H1 (cell line): ENCODE data around the gene HRH1. TPM values are rescaled to one million over a fixed set of nuclear protein-coding genes. Genes with fewer than 3 reads are reported as not detected.

Source experiments
- CTCF ChIA-PET: fragments of 300-600 bp; sonication (Branson Sonifier 250); formaldehyde crosslinking; loops from one replicate; lab custom pipeline; 2021; ENCODE audit not compliant: partially characterized antibody; lab: Charles Lee
- POLR2A ChIA-PET: fragments of 300-600 bp; sonication (Branson Sonifier 250); formaldehyde crosslinking; loops from one replicate; lab custom pipeline; 2021; ENCODE audit warnings: inconsistent platforms; ENCODE audit not compliant: partially characterized antibody; lab: Charles Lee
- DNase-seq, 2 experiments: peaks; one replicate each; pipeline versions ENCODE4 v3.0.0 to v3.0.0-alpha.2; 2010 to 2022; ENCODE audit warnings: low spot score in 2 of 2, low read depth in 1 of 2, mixed read lengths in 1 of 2
- FAIRE-seq: peaks from 2 replicates; lab custom pipeline; 2011; peaks lifted over from hg19 to GRCh38; lab: Jason Lieb, UNC
- H2AFZ ChIP-seq: 2 replicates; pipeline ENCODE4 v1.8.1; 2012; ENCODE audit warnings: low read length, inconsistent platforms
- H2AK5ac ChIP-seq: 2 replicates; pipeline ENCODE4 v1.6.1; 2013; ENCODE audit warnings: low read depth, low read length
- H2BK120ac ChIP-seq: replicated peaks from 2 replicates; pipeline ENCODE3; 2013; ENCODE audit warnings: low read depth, low read length, inconsistent platforms
- H2BK12ac ChIP-seq: 2 replicates; pipeline ENCODE4 v1.6.1; 2013; ENCODE audit warnings: low read depth, low read length
- H2BK15ac ChIP-seq: 2 replicates; pipeline ENCODE4 v1.6.1; 2013; ENCODE audit warnings: low read length
- H2BK20ac ChIP-seq: 2 replicates; pipeline ENCODE4 v1.6.1; 2013; ENCODE audit warnings: low read length
- H2BK5ac ChIP-seq: 2 replicates; pipeline ENCODE4 v1.6.1; 2013; ENCODE audit warnings: low read depth, low read length
- H3K14ac ChIP-seq: 2 replicates; pipeline ENCODE4 v1.6.1; 2013; ENCODE audit warnings: inconsistent platforms; ENCODE audit not compliant: insufficient read length
- H3K18ac ChIP-seq: 2 replicates; pipeline ENCODE4 v1.6.1; 2013; ENCODE audit warnings: low read length; ENCODE audit errors: extremely low read depth
- H3K23ac ChIP-seq: 2 replicates; pipeline ENCODE4 v1.6.1; 2013; ENCODE audit warnings: inconsistent platforms; ENCODE audit not compliant: insufficient read length
- H3K23me2 ChIP-seq: 2 replicates; pipeline ENCODE4 v1.6.1; 2013; ENCODE audit warnings: low read depth, low read length
- H3K27ac ChIP-seq: 2 replicates; pipeline ENCODE4 v1.6.1; 2011; ENCODE audit warnings: low read depth, low read length, inconsistent platforms
- H3K27me3 ChIP-seq, 4 experiments: replicated peaks in 1 of 4; 1 replicate in 1 of 4; 2 replicates in 3 of 4; pipeline versions ENCODE4 v1.6.1 to v1.8.1; 2011 to 2013; ENCODE audit warnings: low read length in 3 of 4, mild to moderate bottlenecking in 3 of 4, inconsistent platforms in 2 of 4, mixed read lengths in 2 of 4, moderate library complexity in 1 of 4; ENCODE audit not compliant: control insufficient read depth in 3 of 4, insufficient read depth in 3 of 4; ENCODE audit errors: extremely low read depth in 1 of 4
- H3K36me3 ChIP-seq, 4 experiments: 2 replicates each; pipeline versions ENCODE4 v1.6.1 to v1.8.1; 2011 to 2013; ENCODE audit warnings: mild to moderate bottlenecking in 4 of 4, low read length in 3 of 4, moderate library complexity in 2 of 4, control low read depth in 1 of 4, inconsistent platforms in 1 of 4; ENCODE audit not compliant: insufficient read depth in 4 of 4, control insufficient read depth in 2 of 4
- H3K4ac ChIP-seq: replicated peaks from 2 replicates; pipeline ENCODE3; 2013; ENCODE audit warnings: low read length, low read depth, mixed read lengths, inconsistent platforms; ENCODE audit not compliant: insufficient read length
- H3K4me1 ChIP-seq, 4 experiments: replicated peaks in 1 of 4; 1 replicate in 1 of 4; 2 replicates in 3 of 4; pipeline versions ENCODE4 v1.6.1 to v1.8.1; 2011 to 2013; ENCODE audit warnings: low read length in 3 of 4, inconsistent platforms in 2 of 4, mixed read lengths in 1 of 4; ENCODE audit not compliant: insufficient read depth in 4 of 4, control insufficient read depth in 3 of 4
- H3K4me2 ChIP-seq, 2 experiments: 2 replicates each; pipeline versions ENCODE4 v1.6.1 to v1.8.1; 2011 to 2013; ENCODE audit warnings: low read depth in 2 of 2, low read length in 2 of 2, control low read depth in 1 of 2, inconsistent platforms in 1 of 2, mild to moderate bottlenecking in 1 of 2; ENCODE audit not compliant: insufficient read depth in 1 of 2
- H3K4me3 ChIP-seq, 4 experiments: fragments of 200-600, 300-600 bp in 1 of 4; sonication (generic), shearing (Covaris generic), sonication (Bioruptor Twin) in 1 of 4; 2 replicates each; pipeline versions ENCODE4 v1.5.1 to v1.8.1; 2011 to 2016; ENCODE audit warnings: low read length in 4 of 4, low read depth in 3 of 4, control low read depth in 2 of 4, inconsistent platforms in 2 of 4, mild to moderate bottlenecking in 2 of 4, mixed read lengths in 1 of 4, moderate library complexity in 1 of 4; ENCODE audit not compliant: insufficient read depth in 2 of 4; ENCODE audit errors: extremely low read depth in 1 of 4
- H3K56ac ChIP-seq: replicated peaks from 2 replicates; pipeline ENCODE3; 2013; ENCODE audit warnings: low read depth, mild to moderate bottlenecking, mixed read lengths, low read length, inconsistent platforms; ENCODE audit not compliant: insufficient read length
- H3K79me1 ChIP-seq: 2 replicates; pipeline ENCODE4 v1.6.1; 2013; ENCODE audit warnings: low read depth, low read length, control low read depth
- H3K79me2 ChIP-seq, 2 experiments: 2 replicates each; pipeline versions ENCODE4 v1.6.1 to v1.8.1; 2012 to 2013; ENCODE audit warnings: low read length in 2 of 2, mild to moderate bottlenecking in 2 of 2, inconsistent platforms in 1 of 2; ENCODE audit not compliant: insufficient read depth in 2 of 2, control insufficient read depth in 1 of 2
- H3K9ac ChIP-seq, 4 experiments: replicated peaks in 1 of 4; 1 replicate in 1 of 4; 2 replicates in 3 of 4; pipeline versions ENCODE4 v1.6.1 to v1.8.1; 2011 to 2013; ENCODE audit warnings: low read depth in 3 of 4, low read length in 3 of 4, control low read depth in 2 of 4, mild to moderate bottlenecking in 2 of 4, moderate library complexity in 2 of 4, inconsistent platforms in 1 of 4; ENCODE audit errors: extremely low read depth in 1 of 4
- H3K9me3 ChIP-seq, 2 experiments: 2 replicates each; pipeline versions ENCODE4 v1.6.1 to v1.8.1; 2012 to 2013; ENCODE audit warnings: mild to moderate bottlenecking in 2 of 2, moderate library complexity in 2 of 2, control low read depth in 1 of 2, inconsistent platforms in 1 of 2, low read depth in 1 of 2, low read length in 1 of 2, mixed read lengths in 1 of 2; ENCODE audit not compliant: insufficient read depth in 2 of 2
- H4K20me1 ChIP-seq, 2 experiments: replicated peaks in 1 of 2; 2 replicates each; pipeline versions ENCODE3 to v1.8.1; 2011 to 2013; ENCODE audit warnings: inconsistent platforms in 2 of 2, low read length in 2 of 2, mild to moderate bottlenecking in 1 of 2; ENCODE audit not compliant: insufficient read depth in 2 of 2, control insufficient read depth in 1 of 2
- H4K5ac ChIP-seq: 2 replicates; pipeline ENCODE4 v1.6.1; 2013; ENCODE audit warnings: low read length, low read depth, mixed read lengths, inconsistent platforms; ENCODE audit not compliant: insufficient read length
- H4K8ac ChIP-seq: 2 replicates; pipeline ENCODE4 v1.8.0; 2013; ENCODE audit warnings: mild to moderate bottlenecking, moderate library complexity, low read length, inconsistent platforms; ENCODE audit not compliant: insufficient read depth; ENCODE audit errors: extremely low read depth
- H4K91ac ChIP-seq: replicated peaks from 2 replicates; pipeline ENCODE3; 2013; ENCODE audit warnings: low read length, mixed read lengths, inconsistent platforms; ENCODE audit not compliant: insufficient read length
- BCL11A ChIP-seq, 2 experiments: IDR thresholded peaks; one replicate each; pipeline ENCODE4 v1.6.1; 2011; ENCODE audit warnings: low read depth in 2 of 2, low read length in 2 of 2, mild to moderate bottlenecking in 2 of 2
- CTBP2 ChIP-seq: IDR thresholded peaks from 2 replicates; pipeline ENCODE4 v1.7.0; 2011; ENCODE audit warnings: borderline replicate concordance, mild to moderate bottlenecking, moderate library complexity, mixed read lengths, low read length; ENCODE audit not compliant: insufficient read depth, insufficient read length
- KDM1A ChIP-seq: fragments of 200-600, 300-600 bp; sonication (generic); IDR thresholded peaks from 2 replicates; pipeline ENCODE4 v1.7.1; 2016; ENCODE audit warnings: mild to moderate bottlenecking, low read length, borderline replicate concordance
- MAFK ChIP-seq: IDR thresholded peaks from 2 replicates; pipeline ENCODE4 v1.6.1; 2012; ENCODE audit warnings: low read depth, mild to moderate bottlenecking, improper control_type of control experiment, low read length
- NANOG ChIP-seq: IDR thresholded peaks from 2 replicates; pipeline ENCODE4 v1.6.1; 2011; ENCODE audit warnings: low read length, low read depth, mild to moderate bottlenecking, inconsistent platforms; ENCODE audit not compliant: insufficient read depth, poor library complexity, severe bottlenecking
- RBBP5 ChIP-seq: IDR thresholded peaks from 2 replicates; pipeline ENCODE4 v1.7.1; 2012; ENCODE audit warnings: low read depth, mild to moderate bottlenecking, inconsistent platforms, low read length, moderate library complexity, borderline replicate concordance
- SP1 ChIP-seq: IDR thresholded peaks from 2 replicates; pipeline ENCODE4 v1.6.1; 2011; ENCODE audit warnings: low read depth, low read length
- SUZ12 ChIP-seq: fragments of 200-600 bp; sonication (generic); IDR thresholded peaks from 2 replicates; pipeline ENCODE4 v1.6.1; 2012; ENCODE audit warnings: mild to moderate bottlenecking, inconsistent platforms, low read length, moderate library complexity, mixed read lengths
- WGBS, 2 experiments: shearing (Covaris generic) in 1 of 2; methylation state at CpG; one replicate each; pipeline versions ENCODE4 v1.1.6 to v1.1.7; 2013 to 2015; ENCODE audit warnings: low lambda C conversion rate in 2 of 2, mixed read lengths in 2 of 2, inconsistent platforms in 1 of 2, low coverage in 1 of 2, missing lambda C conversion rate in 1 of 2; ENCODE audit not compliant: insufficient replicate concordance in 2 of 2, insufficient coverage in 1 of 2, insufficient read length in 1 of 2; ENCODE audit errors: extremely low coverage in 1 of 2, missing lambda C conversion rate in 1 of 2; 5-methylcytosine and 5-hydroxymethylcytosine counted together
- polyA plus RNA-seq, 7 experiments: library from polyadenylated mRNA; depleted of rRNA in 3 of 7; stranded (reverse) in 5 of 7; unstranded in 2 of 7; fragments of >200 nt in 5 of 7; fragments of 200-250 nt in 2 of 7; gene quantifications; 1 replicate in 5 of 7; 2 replicates in 1 of 7; 4 replicates in 1 of 7; pipeline versions ENCODE4 v1.2.1 to v1.2.3, GENCODE V29; 2011 to 2013; ENCODE audit warnings: missing spikeins in 2 of 7, mixed read lengths in 2 of 7
- total RNA-seq: library from RNA; stranded (reverse); fragmentation: NEBNext Ultra II Directional; extraction: Animal tissue kit (Norgen Biotek cat#: 25700); gene quantifications from 2 replicates; pipeline ENCODE4 v1.2.1, GENCODE V29; 2021
- TF ChIP-seq, protein P1 (sequence below): IDR thresholded peaks from 2 replicates; pipeline ENCODE4 v1.6.1; 2011; ENCODE audit warnings: low read length, improper control_type of control experiment

HRH1 gene
- total and polyA plus RNA-seq, 2 of the 8 experiments (the other 6 are each of a cell fraction or from before 2014, with no cell fraction given): 0.11 TPM; not detected in 1

DNA sequence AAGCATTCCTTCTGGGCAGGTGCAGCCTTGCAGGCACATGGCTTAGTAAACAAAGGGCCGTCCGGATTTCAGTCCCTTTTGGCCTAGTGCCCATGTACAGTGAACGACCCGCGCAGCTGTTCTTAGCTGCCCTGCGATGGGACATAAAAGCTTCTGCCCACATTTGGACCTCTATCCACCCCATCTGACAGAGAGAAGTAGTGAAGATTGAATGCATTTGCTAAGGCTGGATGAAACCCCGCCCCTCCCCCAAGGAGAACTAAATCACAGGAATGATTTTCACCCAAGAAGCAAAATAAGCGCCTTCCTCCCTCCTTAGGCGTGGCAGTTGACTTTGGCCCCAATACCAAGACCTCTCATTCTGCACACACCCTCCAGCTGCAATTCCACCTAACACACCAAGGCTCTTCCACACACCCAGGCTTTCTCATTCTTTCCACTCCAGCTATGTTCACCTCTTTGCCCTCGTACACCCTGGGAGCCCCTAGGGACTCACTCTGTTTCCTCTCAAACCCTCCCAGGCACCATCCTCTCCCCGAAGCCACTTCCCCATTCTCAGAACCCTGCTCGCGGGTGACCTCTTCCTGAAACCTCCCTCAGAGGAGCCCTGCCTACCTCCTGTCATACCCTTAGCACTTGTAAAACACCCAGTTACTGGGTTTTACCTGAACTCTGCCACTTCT lies 14.1 kb upstream of the HRH1 start:
- H3K18ac ChIP-seq: no peak overlapping the region
- no peak overlapping the region for H2BK12ac ChIP-seq
- WGBS, 2 experiments: 83% methylated on average over 13 of the region's 13 CpGs; no CpG with 5 or more reads in 1 of the 2 experiments
- H3K79me2 ChIP-seq: no peaks in the 10 kb centered on the region
- no peak overlapping the region for H3K56ac ChIP-seq
- H4K5ac ChIP-seq: no peak overlapping the region
- no peaks in the 10 kb centered on the region; a peak in 1 of 7 replicates for H3K27me3 ChIP-seq
- no peaks in the 10 kb centered on the region; a peak in 1 of 7 replicates for H3K4me1 ChIP-seq
- no peak overlapping the region for H3K27ac ChIP-seq
- H3K4me3 ChIP-seq: no peak overlapping the region
- no peak for DNase-seq
- H2AFZ ChIP-seq: no peak overlapping the region
- H2AK5ac ChIP-seq: no peak overlapping the region
- H4K20me1 ChIP-seq: no peaks in the 10 kb centered on the region
- H3K4me2 ChIP-seq: no peak overlapping the region
- POLR2A ChIA-PET: no interaction called here
- TF ChIP-seq SUZ12 (no peak), NANOG (no peak), SP1 (no peak), CTBP2 (no peak), MAFK (no peak), KDM1A (no peak), BCL11A (IDR thresholded peaks at IDR 0.05; ENCODE audit: low read depth in 2 of 2, low read length in 2 of 2) (no peak), RBBP5 (no peak)
- TF ChIP-seq, protein P1, sequence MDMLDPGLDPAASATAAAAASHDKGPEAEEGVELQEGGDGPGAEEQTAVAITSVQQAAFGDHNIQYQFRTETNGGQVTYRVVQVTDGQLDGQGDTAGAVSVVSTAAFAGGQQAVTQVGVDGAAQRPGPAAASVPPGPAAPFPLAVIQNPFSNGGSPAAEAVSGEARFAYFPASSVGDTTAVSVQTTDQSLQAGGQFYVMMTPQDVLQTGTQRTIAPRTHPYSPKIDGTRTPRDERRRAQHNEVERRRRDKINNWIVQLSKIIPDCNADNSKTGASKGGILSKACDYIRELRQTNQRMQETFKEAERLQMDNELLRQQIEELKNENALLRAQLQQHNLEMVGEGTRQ: no peak
- H4K91ac ChIP-seq: no peak overlapping the region
- no peak overlapping the region for H3K23ac ChIP-seq
- no peaks in the 10 kb centered on the region for H3K79me1 ChIP-seq
- no peaks in the 10 kb centered on the region for H3K36me3 ChIP-seq
- no peak overlapping the region for H3K4ac ChIP-seq
- no peak overlapping the region for H3K14ac ChIP-seq
- no peak overlapping the region for H2BK15ac ChIP-seq
- no peaks in the 10 kb centered on the region for H3K9me3 ChIP-seq
- H2BK20ac ChIP-seq: no peak overlapping the region
- no peak overlapping the region for H2BK5ac ChIP-seq
- no peaks in the 10 kb centered on the region for H3K23me2 ChIP-seq
- no peak overlapping the region for H3K9ac ChIP-seq
- FAIRE-seq: no peak
- H4K8ac ChIP-seq: no peak overlapping the region
- CTCF ChIA-PET: interaction anchor here (1.4 kb wide), 1 partner anchor 18 kb away, joined by 3 read pairs; no protein-coding TSS in a partner anchor
- no peak overlapping the region for H2BK120ac ChIP-seq
